ENCODE results near the gene VAV2.

The VAV2 gene

GRCh38 chr9:133991964-133992779 lies at the start of gene VAV2:
Gene VAV2 (minus strand): TSS chr9:133992324. CDS start chr9:133992278, 46 bp downstream.
- TF ChIP-seq FOXM1 (IDR thresholded peaks at IDR 0.05; ENCODE audit: borderline replicate concordance, low read depth): no peak
- TF ChIP-seq EGR1 (IDR thresholded peaks at IDR 0.05): peak; percentile 86
- TF ChIP-seq, protein P1, sequence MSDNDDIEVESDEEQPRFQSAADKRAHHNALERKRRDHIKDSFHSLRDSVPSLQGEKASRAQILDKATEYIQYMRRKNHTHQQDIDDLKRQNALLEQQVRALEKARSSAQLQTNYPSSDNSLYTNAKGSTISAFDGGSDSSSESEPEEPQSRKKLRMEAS (IDR thresholded peaks at IDR 0.05): peak; percentile 68
- TF ChIP-seq TCF12 (IDR thresholded peaks at IDR 0.05; ENCODE audit: low read depth): no peak
- TF ChIP-seq YY1 (IDR thresholded peaks at IDR 0.05; ENCODE audit: low read depth): no peak; the same call in 1 of the 2 replicates
- TF ChIP-seq ZBTB7A (IDR thresholded peaks at IDR 0.05; ENCODE audit: low read depth): 0 out of 2 replicates have a peak, but pooled peaks have one; percentile 49
- no peak for TF ChIP-seq RAD21 (IDR thresholded peaks at IDR 0.05; ENCODE audit: low read depth)
- TF ChIP-seq TAF1 (IDR thresholded peaks at IDR 0.05; ENCODE audit: low read depth): no peak
- TF ChIP-seq USF1 (IDR thresholded peaks at IDR 0.05): peak; percentile 29; the same call in 1 of the 2 replicates
- TF ChIP-seq CREB1 (IDR thresholded peaks at IDR 0.05; ENCODE audit: low read depth): no peak
- no peak for TF ChIP-seq REST (IDR thresholded peaks at IDR 0.05; ENCODE audit: low read depth)
- TF ChIP-seq NFIC (IDR thresholded peaks at IDR 0.05): no peak
- TF ChIP-seq CEBPB (IDR thresholded peaks at IDR 0.05): no peak
- no peak; the same call in 1 of the 2 replicates for TF ChIP-seq TEAD4 (IDR thresholded peaks at IDR 0.05)
- no peak for TF ChIP-seq EP300 (IDR thresholded peaks at IDR 0.05; ENCODE audit: borderline replicate concordance)

DNA sequence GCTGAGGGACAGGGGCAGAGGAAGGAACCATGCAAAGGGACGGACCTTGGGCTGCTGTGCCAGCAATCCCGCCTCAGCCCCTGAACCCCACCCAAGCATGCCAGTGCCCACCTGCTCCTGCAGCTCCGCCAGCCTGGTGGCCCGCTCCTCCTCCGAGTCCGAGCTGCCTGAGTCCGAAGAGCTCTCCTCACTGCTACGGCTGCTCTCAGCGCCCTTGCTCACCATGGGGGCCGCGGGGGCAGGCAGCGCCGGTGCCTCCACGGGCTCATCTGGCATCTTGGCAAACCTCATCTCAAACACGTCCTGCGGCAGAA lies 49.5 kb upstream of the VAV2 start:
- TF ChIP-seq TEAD4 (IDR thresholded peaks at IDR 0.05) (no peak), TCF12 (IDR thresholded peaks at IDR 0.05; ENCODE audit: low read depth) (no peak), EGR1 (IDR thresholded peaks at IDR 0.05) (no peak), EP300 (IDR thresholded peaks at IDR 0.05; ENCODE audit: borderline replicate concordance) (no peak), ZBTB7A (IDR thresholded peaks at IDR 0.05; ENCODE audit: low read depth) (no peak), CREB1 (IDR thresholded peaks at IDR 0.05; ENCODE audit: low read depth) (no peak), TAF1 (IDR thresholded peaks at IDR 0.05; ENCODE audit: low read depth) (no peak), USF1 (IDR thresholded peaks at IDR 0.05) (no peak)

- TF ChIP-seq NFIC (IDR thresholded peaks at IDR 0.05) (peak; percentile 85), YY1 (IDR thresholded peaks at IDR 0.05; ENCODE audit: low read depth) (no peak)
Measured at GRCh38 chr9:134040781-134041648, 48.9 kb upstream of the VAV2 start.

- TF ChIP-seq EP300 (IDR thresholded peaks at IDR 0.05; ENCODE audit: borderline replicate concordance) (no peak), TEAD4 (IDR thresholded peaks at IDR 0.05) (no peak), REST (IDR thresholded peaks at IDR 0.05; ENCODE audit: low read depth) (no peak), TAF1 (IDR thresholded peaks at IDR 0.05; ENCODE audit: low read depth) (no peak), CREB1 (IDR thresholded peaks at IDR 0.05; ENCODE audit: low read depth) (no peak), TCF12 (IDR thresholded peaks at IDR 0.05; ENCODE audit: low read depth) (no peak), CEBPB (IDR thresholded peaks at IDR 0.05) (no peak), RAD21 (IDR thresholded peaks at IDR 0.05; ENCODE audit: low read depth) (no peak), YY1 (IDR thresholded peaks at IDR 0.05; ENCODE audit: low read depth) (no peak), EGR1 (IDR thresholded peaks at IDR 0.05) (no peak), NFIC (IDR thresholded peaks at IDR 0.05) (no peak), USF1 (IDR thresholded peaks at IDR 0.05) (no peak), ZBTB7A (IDR thresholded peaks at IDR 0.05; ENCODE audit: low read depth) (no peak), FOXM1 (IDR thresholded peaks at IDR 0.05; ENCODE audit: borderline replicate concordance, low read depth) (no peak)
- TF ChIP-seq, protein P1 (IDR thresholded peaks at IDR 0.05): no peak
Measured at GRCh38 chr9:134040176-134040565, 48.0 kb upstream of the VAV2 start.
